Measurements from ENCODE around the gene RNF41. TPM values are rescaled to one million over a fixed set of nuclear protein-coding genes. Genes with fewer than 3 reads are reported as not detected.

Gene RNF41
- total RNA-seq, 1 donor from 2014 or later: 50.8 TPM

GRCh38 chr12:56261503-56262232 lies 39.9 kb upstream of the RNF41 start:
- TF ChIP-seq CTCF (IDR thresholded peaks at IDR 0.05; ENCODE audit: unreplicated experiment): no peak
- H3K4me3 Mint-ChIP-seq (ENCODE audit: low read depth): no peak overlapping the region
- H3K4me1 Mint-ChIP-seq (ENCODE audit: low read depth): peaks cover 15% of the 10 kb centered on the region
- no peak for DNase-seq (ENCODE audit: low spot score, unreplicated experiment)
- no peaks in the 10 kb centered on the region for H3K9me3 Mint-ChIP-seq (ENCODE audit: low read depth)
- H3K27ac Mint-ChIP-seq: no peak overlapping the region
- peaks cover 5% of the 10 kb centered on the region for H3K27me3 Mint-ChIP-seq
- no peaks in the 10 kb centered on the region for H3K36me3 Mint-ChIP-seq (ENCODE audit: insufficient read depth)

- no peak overlapping the region for H3K4me3 Mint-ChIP-seq (ENCODE audit: low read depth)
- peaks cover 5% of the 10 kb centered on the region for H3K27me3 Mint-ChIP-seq
- DNase-seq (ENCODE audit: low spot score, unreplicated experiment): no peak
- TF ChIP-seq CTCF (IDR thresholded peaks at IDR 0.05; ENCODE audit: unreplicated experiment): no peak
- peak overlapping the region; percentile 79 for H3K27ac Mint-ChIP-seq
- H3K4me1 Mint-ChIP-seq (ENCODE audit: low read depth): peaks cover 14% of the 10 kb centered on the region
- H3K36me3 Mint-ChIP-seq (ENCODE audit: insufficient read depth): peaks cover 4% of the 10 kb centered on the region
- no peaks in the 10 kb centered on the region for H3K9me3 Mint-ChIP-seq (ENCODE audit: low read depth)
Measured at GRCh38 chr12:56260921-56261320, 39.2 kb upstream of the RNF41 start.

GRCh38 chr12:56260380-56260779 lies 38.7 kb upstream of the RNF41 start:
- Mint-ChIP-seq H3K27me3 (peaks cover 5% of the 10 kb centered on the region), H3K27ac (no peak overlapping the region), H3K4me3 (ENCODE audit: low read depth) (peak overlapping the region; percentile 6), H3K4me1 (ENCODE audit: low read depth) (peaks cover 14% of the 10 kb centered on the region), H3K9me3 (ENCODE audit: low read depth) (no peaks in the 10 kb centered on the region), H3K36me3 (ENCODE audit: insufficient read depth) (peaks cover 4% of the 10 kb centered on the region)
- no peak for DNase-seq (ENCODE audit: low spot score, unreplicated experiment)
- TF ChIP-seq CTCF (IDR thresholded peaks at IDR 0.05; ENCODE audit: unreplicated experiment): no peak

GRCh38 chr12:56258820-56259183 lies 37.1 kb upstream of the RNF41 start:
- DNase-seq (ENCODE audit: low spot score, unreplicated experiment): no peak
- H3K9me3 Mint-ChIP-seq (ENCODE audit: low read depth): no peaks in the 10 kb centered on the region
- peaks cover 10% of the 10 kb centered on the region for H3K36me3 Mint-ChIP-seq (ENCODE audit: insufficient read depth)
- TF ChIP-seq CTCF (IDR thresholded peaks at IDR 0.05; ENCODE audit: unreplicated experiment): no peak
- peak overlapping the region; percentile 93 for H3K27ac Mint-ChIP-seq
- H3K27me3 Mint-ChIP-seq: peaks cover 5% of the 10 kb centered on the region
- peaks cover 14% of the 10 kb centered on the region for H3K4me1 Mint-ChIP-seq (ENCODE audit: low read depth)
- H3K4me3 Mint-ChIP-seq (ENCODE audit: low read depth): peak overlapping the region; percentile 86

DNA sequence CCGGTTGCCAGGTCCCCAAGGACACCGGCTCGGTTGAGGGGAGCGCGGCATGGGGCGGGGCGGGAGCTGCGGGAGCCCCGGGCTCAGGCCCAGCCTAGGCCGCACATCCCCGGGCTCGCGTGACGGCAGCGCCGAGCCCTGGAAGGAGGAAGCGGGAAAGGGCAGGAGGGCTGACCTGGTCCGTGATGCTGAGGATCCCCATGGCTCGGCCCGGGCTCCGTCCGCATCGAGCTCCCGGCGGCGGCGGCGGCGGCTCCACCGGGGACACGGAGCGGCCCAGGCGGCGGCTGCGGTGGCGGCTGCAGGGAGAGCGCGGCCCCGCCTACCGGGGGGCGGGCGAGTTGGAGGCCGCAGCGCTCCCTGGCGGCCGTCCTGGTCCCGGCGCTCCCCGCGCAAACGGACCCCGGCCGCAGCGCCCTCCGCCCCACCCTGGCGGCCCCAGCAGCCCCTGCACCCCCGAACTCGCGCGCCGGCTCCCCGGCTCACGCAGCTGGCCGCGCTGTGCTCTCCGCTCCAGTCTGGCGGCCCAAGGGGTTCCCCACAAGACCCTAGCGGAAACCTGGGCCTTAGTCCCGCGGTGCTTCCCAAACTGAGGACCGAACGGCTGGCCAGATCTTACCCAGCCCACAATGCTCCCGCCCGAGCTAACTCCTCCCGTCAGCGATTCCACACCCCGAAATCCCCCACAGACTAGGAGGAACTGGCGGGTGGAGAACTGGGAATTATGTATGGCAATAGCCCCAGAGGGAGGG lies 36.5 kb upstream of the RNF41 start, which contains the start of gene ANKRD52:
ANKRD52 (minus strand) TSS at position 317 of the 752 bp plus-strand sequence; CDS start at position 202, 115 bp downstream.
- H3K27ac Mint-ChIP-seq: peak within 1 kb of the TSS; percentile 94
- TF ChIP-seq CTCF (IDR thresholded peaks at IDR 0.05; ENCODE audit: unreplicated experiment): peak; percentile 85
- peaks cover 5% of the 10 kb centered on the region for H3K27me3 Mint-ChIP-seq
- H3K36me3 Mint-ChIP-seq (ENCODE audit: insufficient read depth): peaks cover 11% of the 10 kb centered on the region
- peak within 1 kb of the TSS; percentile 93 for H3K4me3 Mint-ChIP-seq (ENCODE audit: low read depth)
- no peaks in the 10 kb centered on the region for H3K9me3 Mint-ChIP-seq (ENCODE audit: low read depth)
- peak; percentile 71 for DNase-seq (ENCODE audit: low spot score, unreplicated experiment)
- H3K4me1 Mint-ChIP-seq (ENCODE audit: low read depth): peaks cover 14% of the 10 kb centered on the region
